Body of pancreas (tissue), 4 donors: ENCODE data around the gene GLIPR2.

ENCODE experiments used
- POLR2A ChIP-seq, 3 donors: fragments of 450-650 bp; IDR thresholded peaks; one replicate each; pipeline ENCODE4 v1.6.1; 2016; ENCODE audit warnings: antibody characterized with exemption in 3 of 3, mild to moderate bottlenecking in 2 of 3
- TF ChIP-seq, protein P1 (sequence below), 7 experiments: fragments of 450-650 bp in 4 of 7; fragments of 200-600 bp in 3 of 7; sonication (generic) in 3 of 7; IDR thresholded peaks; one replicate each; pipeline ENCODE4 v1.5.1; 2016 to 2019; ENCODE audit warnings: antibody characterized with exemption in 7 of 7

DNA sequence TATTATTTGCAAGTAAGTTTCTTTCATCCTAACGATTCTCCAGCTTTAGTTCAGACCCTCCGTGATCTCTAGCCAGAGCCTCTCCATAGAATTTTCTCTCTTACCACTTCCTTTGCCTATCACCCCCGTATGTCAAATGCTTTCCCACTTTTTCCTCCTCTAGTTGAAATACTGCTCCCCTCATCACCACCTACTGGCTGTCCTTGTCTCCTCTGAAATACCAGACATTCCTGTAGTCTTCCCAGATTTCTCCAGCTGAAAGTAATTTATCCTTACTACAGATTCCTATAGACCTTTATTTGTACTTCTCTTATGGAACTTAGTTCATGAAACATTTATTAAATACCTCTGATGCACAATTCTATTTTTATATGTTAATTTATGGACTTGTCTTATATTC lies 36.0 kb upstream of the GLIPR2 start:
- TF ChIP-seq, protein P1, sequence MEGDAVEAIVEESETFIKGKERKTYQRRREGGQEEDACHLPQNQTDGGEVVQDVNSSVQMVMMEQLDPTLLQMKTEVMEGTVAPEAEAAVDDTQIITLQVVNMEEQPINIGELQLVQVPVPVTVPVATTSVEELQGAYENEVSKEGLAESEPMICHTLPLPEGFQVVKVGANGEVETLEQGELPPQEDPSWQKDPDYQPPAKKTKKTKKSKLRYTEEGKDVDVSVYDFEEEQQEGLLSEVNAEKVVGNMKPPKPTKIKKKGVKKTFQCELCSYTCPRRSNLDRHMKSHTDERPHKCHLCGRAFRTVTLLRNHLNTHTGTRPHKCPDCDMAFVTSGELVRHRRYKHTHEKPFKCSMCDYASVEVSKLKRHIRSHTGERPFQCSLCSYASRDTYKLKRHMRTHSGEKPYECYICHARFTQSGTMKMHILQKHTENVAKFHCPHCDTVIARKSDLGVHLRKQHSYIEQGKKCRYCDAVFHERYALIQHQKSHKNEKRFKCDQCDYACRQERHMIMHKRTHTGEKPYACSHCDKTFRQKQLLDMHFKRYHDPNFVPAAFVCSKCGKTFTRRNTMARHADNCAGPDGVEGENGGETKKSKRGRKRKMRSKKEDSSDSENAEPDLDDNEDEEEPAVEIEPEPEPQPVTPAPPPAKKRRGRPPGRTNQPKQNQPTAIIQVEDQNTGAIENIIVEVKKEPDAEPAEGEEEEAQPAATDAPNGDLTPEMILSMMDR (IDR thresholded peaks at IDR 0.05) = no peak
- TF ChIP-seq POLR2A (IDR thresholded peaks at IDR 0.05) = no peak
